ENCODE measurements around the gene GLYR1.

GLYR1 gene

GRCh38 chr16:4879049-4879448 is 32.0 kb upstream of the GLYR1 start:
- DNase-seq (ENCODE audit: low read depth) = no peak

DNA sequence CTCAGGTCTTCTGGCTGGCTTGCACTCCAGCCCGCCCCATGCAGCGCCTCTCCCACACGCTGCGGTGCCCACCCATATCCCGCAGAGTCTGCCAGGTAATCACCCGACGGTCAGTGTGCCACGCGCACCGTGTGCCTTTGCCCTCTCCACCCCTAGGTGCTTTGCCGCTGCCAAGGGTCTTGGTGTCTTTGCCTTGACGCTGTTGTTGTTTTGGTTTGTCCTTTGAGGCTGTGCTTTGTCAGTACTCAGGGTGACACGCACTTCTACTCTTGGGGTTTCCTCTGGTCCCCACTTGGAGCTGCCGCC is 30.2 kb upstream of the GLYR1 start:
- DNase-seq (ENCODE audit: low read depth) = no peak

- DNase-seq (ENCODE audit: low read depth) = no peak
These were observed 29.7 kb upstream of the GLYR1 start for GRCh38 chr16:4876646-4877379.

GRCh38 chr16:4874666-4875065 is 27.6 kb upstream of the GLYR1 start:
- no peak for DNase-seq (ENCODE audit: low read depth)

GRCh38 chr16:4873091-4873490 is 26.0 kb upstream of the GLYR1 start:
- no peak for DNase-seq (ENCODE audit: low read depth)

DNA sequence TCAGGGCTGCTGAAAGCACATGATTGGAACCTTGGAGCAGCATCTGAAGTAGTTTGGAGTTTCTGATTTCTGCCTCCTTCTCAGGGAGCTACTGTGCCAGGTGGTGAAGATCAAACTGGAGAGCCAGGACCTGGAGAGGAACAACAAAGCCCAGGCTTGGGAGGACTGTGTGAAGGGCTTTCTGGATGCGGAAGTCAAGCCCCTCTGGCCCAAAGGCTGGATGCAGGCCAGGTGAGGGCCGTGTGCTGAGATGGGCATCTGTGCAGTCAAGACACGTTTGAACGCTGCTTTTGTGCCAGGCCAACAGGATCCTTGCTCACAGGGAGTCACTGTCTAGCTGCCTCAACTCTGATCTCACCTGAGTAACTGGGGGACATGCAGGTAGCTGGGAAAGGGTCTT is 24.0 kb upstream of the GLYR1 start:
- DNase-seq (ENCODE audit: low read depth) = no peak

DNA sequence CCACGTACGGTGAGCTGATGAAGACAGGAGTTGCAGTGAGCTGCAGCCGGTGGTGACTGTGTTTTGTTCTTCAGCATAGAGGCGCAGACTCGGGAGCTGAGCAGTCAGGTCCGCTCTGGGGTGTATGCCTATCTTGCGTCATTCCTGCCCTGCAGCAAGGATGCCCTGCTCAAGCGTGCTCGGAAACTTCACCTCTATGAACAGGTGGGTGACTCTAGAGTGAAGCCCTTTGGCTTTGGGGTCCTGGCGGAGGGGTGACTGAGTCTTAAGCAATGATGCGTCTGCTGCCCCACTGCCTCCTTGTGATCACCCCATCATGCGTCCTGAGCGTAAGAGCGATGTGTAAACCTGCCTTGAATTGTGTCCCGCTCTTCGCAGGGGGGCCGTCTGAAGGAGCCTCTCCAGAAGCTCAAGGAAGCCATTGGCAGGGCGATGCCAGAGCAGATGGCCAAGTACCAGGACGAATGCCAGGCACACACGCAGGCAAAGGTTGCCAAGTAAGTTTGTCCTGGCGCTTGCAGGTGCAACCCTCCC is 23.1 kb upstream of the GLYR1 start:
- no peak for DNase-seq (ENCODE audit: low read depth)

DNA sequence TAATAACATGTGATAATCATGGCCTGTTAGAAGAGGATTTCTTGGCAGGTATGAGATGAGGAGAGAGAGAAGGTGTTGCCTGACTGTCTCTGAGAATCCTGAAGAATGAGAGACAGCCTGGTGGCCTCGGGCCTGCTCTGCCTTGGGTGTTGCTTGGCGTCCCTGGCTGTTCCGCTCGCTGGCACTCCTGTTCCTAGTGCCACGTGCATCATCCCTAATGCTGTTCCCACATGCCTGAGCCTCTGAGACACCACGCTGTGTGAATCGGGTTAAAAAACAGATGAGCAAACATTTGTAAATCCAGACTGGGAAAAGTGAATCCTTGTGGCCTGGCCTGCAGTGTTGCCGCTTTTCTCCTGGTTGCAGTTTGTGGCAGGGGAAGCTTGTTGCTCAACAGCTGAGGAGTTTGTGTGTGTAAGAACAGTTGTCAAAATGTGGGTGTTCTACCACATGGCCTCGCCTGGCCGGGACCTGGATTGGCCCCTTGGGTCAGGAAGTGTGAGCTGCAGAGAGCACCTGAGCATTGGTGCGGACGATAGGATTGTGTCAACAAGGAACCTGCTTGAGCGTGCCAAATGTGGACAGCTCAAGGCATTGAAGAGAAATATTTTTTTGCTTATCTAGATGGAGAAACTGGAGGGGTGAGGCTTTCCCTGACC is 22.2 kb upstream of the GLYR1 start:
- DNase-seq (ENCODE audit: low read depth) = no peak

DNA sequence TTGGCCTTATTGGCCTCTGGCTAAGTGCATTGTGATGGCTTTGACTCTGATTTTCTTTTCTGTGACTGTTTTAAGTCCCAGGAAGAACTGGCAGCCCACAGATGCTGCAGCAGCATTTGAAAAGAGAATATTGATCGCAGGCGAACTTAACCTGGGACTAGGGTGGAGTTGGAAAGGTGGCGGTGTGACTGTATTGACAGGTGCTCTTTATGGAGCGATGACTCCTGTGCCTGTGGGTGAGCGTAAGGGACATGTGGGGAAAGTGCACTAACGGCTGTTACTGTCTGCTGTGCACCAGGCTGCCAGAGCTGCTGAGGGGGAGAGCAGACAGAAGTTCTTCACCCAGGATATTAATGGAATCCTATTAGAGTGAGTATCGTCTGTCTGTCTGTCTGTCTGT is 21.4 kb upstream of the GLYR1 start:
- no peak for DNase-seq (ENCODE audit: low read depth)

DNA sequence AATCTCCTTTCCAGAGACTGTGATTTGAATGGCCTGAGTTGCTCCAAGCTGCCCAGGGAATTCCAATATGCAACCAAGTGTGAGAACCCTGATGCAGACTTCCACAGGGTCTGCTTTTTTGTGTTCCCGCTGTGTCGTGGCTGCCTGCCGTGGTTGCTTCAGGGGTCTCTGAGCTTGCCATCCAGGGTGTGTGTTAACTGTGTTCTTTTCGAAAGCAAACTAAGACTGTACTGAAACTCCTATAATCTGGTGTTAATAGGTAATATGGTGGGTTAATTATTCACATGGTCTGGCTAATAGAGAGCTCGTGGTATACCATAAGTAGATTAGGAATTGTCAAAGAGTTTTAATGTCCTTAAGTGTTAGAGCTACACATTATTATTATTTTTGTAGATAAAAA is 20.9 kb upstream of the GLYR1 start:
- no peak for DNase-seq (ENCODE audit: low read depth)

DNA sequence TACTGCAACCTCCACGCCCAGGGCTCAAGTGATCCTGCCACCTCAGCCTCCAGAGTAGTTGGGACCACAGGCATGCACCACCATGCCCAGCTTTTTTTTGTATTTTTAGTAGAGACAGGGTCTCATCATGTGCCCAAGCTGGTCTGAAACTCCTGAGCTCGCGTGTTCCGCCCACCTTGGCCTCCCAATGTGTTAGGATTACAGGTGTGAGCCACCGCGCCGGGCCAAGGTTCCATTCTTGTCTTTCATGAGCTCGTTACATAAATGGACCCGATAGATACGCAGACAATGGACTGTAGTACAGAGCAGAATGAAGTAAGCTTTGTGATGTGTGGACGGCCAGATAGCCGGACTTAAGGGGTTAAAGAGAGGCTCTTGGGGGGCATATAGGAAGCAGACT is 19.5 kb upstream of the GLYR1 start:
- DNase-seq (ENCODE audit: low read depth) = no peak

DNA sequence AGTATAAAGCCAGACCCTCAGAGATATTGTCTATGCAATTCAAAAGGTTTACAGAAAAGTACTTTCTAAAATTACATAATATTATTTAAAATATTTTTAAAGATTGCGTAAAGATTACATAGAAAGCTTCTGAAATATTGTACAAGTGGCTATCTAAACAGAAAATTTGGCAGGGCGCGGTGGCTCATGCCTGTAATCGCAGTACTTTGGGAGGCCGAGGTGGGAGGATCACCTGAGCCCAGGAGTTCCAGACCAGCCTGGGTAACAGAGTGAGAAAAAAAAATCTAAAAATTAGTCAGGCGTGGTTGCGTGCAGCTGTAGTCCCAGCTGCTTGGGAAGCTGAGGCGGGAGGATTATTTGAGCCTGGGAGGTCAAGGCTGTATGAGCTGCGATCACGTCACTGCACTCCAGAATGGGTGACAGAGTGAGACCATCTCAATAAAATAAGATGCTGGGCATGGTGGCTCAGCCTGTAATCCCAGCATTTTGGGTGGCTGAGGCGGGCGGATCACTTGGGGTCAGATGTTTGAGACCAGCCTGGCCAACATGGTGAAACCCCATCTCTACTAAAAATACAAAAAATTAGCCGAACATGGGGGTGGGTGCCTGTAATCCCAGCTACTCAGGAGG is 18.3 kb upstream of the GLYR1 start:
- DNase-seq (ENCODE audit: low read depth) = no peak

GRCh38 chr16:4864728-4865127 is 17.6 kb upstream of the GLYR1 start:
- DNase-seq (ENCODE audit: low read depth) = no peak

- DNase-seq (ENCODE audit: low read depth) = no peak
These were observed 15.6 kb upstream of the GLYR1 start for GRCh38 chr16:4862639-4863038.

GRCh38 chr16:4860727-4861342 is 13.7 kb upstream of the GLYR1 start:
- DNase-seq (ENCODE audit: low read depth) = no peak

GRCh38 chr16:4859900-4860255 is 12.8 kb upstream of the GLYR1 start:
- DNase-seq (ENCODE audit: low read depth) = no peak

- no peak for DNase-seq (ENCODE audit: low read depth)
These were observed 12.3 kb upstream of the GLYR1 start for GRCh38 chr16:4859190-4859899.

DNA sequence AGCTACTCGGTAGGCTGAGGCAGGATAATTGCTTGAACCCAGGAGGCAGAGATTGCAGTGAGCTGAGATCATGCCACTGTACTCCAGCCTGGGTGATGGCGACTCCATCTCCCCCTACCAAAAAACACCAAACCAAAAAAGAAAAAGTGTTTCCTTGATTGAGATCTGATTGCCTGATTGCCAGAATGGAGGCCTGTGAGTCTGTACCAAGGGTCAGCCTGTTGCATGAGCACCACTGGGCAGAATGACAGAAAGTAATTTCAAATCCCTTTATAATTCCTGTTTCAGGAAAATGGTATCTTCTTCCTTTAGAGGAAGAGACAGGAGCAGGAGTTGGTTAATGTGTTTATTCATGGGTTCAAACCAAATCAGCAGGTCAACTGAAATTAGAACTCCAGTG is 8.7 kb upstream of the GLYR1 start:
- DNase-seq (ENCODE audit: low read depth) = no peak

GRCh38 chr16:4855371-4855770 is 8.3 kb upstream of the GLYR1 start:
- DNase-seq (ENCODE audit: low read depth) = no peak

DNA sequence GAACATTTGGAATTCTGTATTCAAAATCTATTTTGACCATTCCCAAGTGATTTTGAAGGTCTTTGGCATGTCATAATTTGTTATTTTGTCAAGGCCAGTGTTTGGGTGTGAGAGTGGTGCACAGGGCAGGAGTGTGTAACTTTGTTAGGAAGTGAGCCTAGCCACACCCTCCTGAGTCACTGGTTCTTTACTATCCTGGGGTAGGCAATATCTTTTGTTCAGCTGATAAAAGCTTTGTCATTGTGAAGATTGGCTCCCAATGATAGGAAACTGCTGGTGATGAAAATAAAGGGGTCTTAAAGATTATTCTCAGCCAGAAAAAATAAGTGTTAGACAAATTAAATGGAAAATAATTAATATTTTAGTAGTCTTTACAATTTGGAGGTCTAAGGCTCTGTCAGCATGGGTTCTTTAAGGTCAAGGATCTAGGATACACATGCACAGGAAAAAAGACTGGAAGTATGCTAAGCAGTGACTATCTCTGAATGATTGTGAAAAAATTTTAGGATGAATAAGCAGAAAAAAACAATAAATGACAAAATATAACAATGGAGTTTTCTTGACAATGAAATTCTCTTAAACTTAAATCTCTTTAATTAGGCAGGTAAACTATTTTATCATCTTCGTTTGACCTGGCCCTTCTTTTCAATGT is 5.3 kb upstream of the GLYR1 start:
- no peak for DNase-seq (ENCODE audit: low read depth)

DNA sequence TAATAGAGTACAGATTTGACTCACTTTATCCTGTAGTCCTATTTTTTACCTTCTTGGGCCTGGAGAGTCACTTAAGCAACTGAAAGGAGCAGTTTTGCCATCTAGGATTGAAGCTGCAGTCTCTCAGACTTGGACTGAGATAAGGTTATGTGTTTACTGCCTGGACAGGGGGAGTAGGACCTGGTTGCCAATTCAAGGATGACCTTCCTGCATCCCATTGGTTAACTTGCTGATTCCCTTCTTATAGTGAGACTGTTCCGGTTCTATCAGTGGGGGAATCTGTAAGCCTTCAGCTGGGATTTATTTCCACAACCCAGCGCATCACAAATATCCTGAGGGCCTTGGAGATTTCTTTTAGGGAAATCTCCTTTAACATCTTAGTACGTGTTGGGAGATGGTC is 3.1 kb upstream of the GLYR1 start:
- no peak for DNase-seq (ENCODE audit: low read depth)

Measured in HS-27A (cell line).